ENCODE measurements around the gene GPC6.

GRCh38 chr13:94129490-94129894 lies 902.9 kb downstream of the GPC6 start:
- TF ChIP-seq CTCF (conservative IDR thresholded peaks at IDR 0.05) (no peak), ZFX (IDR thresholded peaks at IDR 0.05) (no peak)
